Measurements from ENCODE around the gene SPNS3. TPM values are rescaled to one million over a fixed set of nuclear protein-coding genes. Genes with fewer than 3 reads are reported as not detected.

Gene SPNS3
- total RNA-seq, 3 donors from 2014 or later: 0.38 to 0.72 TPM; not detected in 1

DNA sequence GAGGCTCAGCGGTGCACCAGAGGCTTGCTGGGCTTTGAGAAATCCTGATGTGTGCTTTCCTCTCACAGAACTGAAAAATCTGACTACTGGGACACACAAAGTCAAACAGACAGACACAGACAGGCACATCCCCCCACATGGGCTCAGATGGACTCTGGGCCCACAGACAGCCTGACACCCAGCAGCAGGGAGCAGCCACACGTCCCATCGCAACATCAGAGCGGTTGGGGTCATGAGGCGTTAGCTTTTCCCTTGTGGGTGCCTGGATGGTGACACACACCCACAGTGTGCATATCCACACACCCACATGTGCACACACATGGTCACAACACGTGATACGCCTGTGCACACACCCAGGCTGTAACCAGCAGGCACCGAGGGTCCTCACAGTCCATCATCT, 6.3 kb downstream of the SPNS3 start:
- no peaks in the 10 kb centered on the region for H3K36me3 ChIP-seq (ENCODE audit: low read depth)
- no peaks in the 10 kb centered on the region for H3K9me3 ChIP-seq
- no peaks in the 10 kb centered on the region for H3K4me1 ChIP-seq (ENCODE audit: low read depth)
- no peak for DNase-seq
- TF ChIP-seq, protein P1, sequence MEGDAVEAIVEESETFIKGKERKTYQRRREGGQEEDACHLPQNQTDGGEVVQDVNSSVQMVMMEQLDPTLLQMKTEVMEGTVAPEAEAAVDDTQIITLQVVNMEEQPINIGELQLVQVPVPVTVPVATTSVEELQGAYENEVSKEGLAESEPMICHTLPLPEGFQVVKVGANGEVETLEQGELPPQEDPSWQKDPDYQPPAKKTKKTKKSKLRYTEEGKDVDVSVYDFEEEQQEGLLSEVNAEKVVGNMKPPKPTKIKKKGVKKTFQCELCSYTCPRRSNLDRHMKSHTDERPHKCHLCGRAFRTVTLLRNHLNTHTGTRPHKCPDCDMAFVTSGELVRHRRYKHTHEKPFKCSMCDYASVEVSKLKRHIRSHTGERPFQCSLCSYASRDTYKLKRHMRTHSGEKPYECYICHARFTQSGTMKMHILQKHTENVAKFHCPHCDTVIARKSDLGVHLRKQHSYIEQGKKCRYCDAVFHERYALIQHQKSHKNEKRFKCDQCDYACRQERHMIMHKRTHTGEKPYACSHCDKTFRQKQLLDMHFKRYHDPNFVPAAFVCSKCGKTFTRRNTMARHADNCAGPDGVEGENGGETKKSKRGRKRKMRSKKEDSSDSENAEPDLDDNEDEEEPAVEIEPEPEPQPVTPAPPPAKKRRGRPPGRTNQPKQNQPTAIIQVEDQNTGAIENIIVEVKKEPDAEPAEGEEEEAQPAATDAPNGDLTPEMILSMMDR (IDR thresholded peaks at IDR 0.05): no peak
- no peak overlapping the region for H3K4me3 ChIP-seq
- intact Hi-C loops (cut with DNase I, micrococcal nuclease): no loop called here
- ATAC-seq: no peak

DNA sequence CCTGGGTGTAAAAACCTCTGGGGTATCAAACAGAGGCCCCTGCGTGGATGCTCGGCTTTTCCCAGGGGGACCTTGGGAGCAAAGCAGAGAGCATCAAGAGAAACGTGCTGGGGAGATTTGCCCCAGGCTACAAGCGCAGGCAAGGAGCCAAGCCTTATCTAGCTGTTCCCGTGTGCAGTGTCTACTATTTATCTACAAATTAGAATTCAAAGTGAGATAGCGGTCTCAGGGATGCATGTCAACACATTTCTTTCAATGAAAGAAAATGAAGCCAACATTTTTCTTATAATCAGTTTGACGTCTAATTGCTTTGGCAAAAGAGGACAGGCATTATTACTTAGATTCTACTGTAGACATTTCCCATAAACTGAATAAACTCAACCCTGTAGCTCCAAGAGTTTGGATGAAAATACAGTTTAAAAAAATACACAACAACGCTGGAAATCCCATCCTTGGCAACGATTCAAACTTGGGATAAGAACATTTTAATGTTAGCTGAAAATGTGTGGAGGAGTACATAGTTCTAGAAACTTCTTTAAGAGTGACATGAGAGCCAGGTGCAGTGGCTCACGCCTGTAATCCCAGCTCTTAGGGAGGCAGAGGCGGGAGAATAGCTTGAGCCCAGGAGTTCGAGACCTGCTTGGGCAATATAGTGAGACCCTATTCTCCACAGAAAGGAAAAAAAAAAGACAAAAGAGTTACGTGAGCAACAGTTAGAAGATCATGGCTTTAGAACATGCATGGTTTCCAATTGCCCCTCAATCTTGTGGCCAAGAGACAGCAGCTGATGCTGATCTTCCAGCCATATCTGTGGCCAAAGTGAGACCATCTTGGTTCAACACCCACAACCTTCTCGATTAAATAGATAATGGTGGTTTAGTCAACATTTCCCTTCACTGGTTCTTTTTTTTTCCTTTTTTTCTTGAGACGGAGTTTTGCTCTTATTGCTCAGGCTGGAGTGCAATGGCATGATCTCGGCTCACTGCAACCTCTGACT, 7.2 kb downstream of the SPNS3 start:
- ATAC-seq (no peak), DNase-seq (no peak)
- TF ChIP-seq, protein P1 (IDR thresholded peaks at IDR 0.05): no peak
- H3K9me3 ChIP-seq: no peaks in the 10 kb centered on the region
- H3K4me3 ChIP-seq: no peak overlapping the region
- H3K4me1 ChIP-seq (ENCODE audit: low read depth): no peaks in the 10 kb centered on the region
- intact Hi-C loops (cut with DNase I, micrococcal nuclease): no loop called here
- H3K36me3 ChIP-seq (ENCODE audit: low read depth): no peaks in the 10 kb centered on the region

DNA sequence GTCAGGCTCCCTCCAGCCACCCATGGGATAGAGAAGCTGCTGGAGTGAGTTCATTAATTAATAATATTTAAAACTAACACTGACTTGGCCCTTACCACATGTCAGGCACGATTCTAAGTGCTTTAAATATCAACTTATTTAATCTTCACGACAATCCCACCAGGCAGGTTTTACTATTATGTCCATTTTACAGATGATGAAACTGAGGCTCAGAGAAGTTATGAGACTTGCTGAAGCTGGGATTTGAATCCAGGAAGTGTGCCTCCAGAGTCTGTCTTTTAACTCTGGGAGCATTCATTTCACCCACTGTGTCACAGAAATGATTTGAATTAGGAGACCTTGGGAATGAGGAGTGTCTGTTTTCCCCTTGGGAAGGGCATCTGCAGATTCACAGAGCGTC, 8.8 kb downstream of the SPNS3 start:
- H3K4me3 ChIP-seq: no peak overlapping the region
- intact Hi-C loops (cut with DNase I, micrococcal nuclease): no loop called here
- no peaks in the 10 kb centered on the region for H3K36me3 ChIP-seq (ENCODE audit: low read depth)
- no peaks in the 10 kb centered on the region for H3K4me1 ChIP-seq (ENCODE audit: low read depth)
- no peak for ATAC-seq
- DNase-seq: no peak
- TF ChIP-seq, protein P1 (IDR thresholded peaks at IDR 0.05): no peak
- H3K9me3 ChIP-seq: no peaks in the 10 kb centered on the region

DNA sequence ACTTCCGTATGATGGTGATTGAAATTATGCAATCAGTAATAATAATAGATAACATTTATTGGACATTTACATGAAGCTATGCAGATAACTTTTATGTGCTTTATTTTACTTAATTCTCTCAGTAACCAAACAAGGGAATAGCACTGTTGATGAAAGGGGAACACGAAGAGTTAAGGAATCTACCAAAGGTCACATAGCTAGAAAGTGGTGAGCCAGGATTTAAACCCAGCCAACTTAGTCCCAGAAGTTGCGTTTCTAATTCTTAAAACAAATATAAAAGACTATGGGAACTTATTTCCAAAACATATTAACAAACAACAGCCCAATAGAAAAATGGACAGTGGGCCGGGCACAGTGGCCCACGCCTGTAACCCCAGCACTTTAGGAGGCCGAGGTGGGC, 9.7 kb downstream of the SPNS3 start:
- intact Hi-C loops (cut with DNase I, micrococcal nuclease): no loop called here
- H3K4me1 ChIP-seq (ENCODE audit: low read depth): no peaks in the 10 kb centered on the region
- H3K36me3 ChIP-seq (ENCODE audit: low read depth): no peaks in the 10 kb centered on the region
- ATAC-seq (no peak), DNase-seq (no peak)
- H3K4me3 ChIP-seq: no peak overlapping the region
- H3K9me3 ChIP-seq: no peaks in the 10 kb centered on the region
- TF ChIP-seq, protein P1 (IDR thresholded peaks at IDR 0.05): no peak

DNA sequence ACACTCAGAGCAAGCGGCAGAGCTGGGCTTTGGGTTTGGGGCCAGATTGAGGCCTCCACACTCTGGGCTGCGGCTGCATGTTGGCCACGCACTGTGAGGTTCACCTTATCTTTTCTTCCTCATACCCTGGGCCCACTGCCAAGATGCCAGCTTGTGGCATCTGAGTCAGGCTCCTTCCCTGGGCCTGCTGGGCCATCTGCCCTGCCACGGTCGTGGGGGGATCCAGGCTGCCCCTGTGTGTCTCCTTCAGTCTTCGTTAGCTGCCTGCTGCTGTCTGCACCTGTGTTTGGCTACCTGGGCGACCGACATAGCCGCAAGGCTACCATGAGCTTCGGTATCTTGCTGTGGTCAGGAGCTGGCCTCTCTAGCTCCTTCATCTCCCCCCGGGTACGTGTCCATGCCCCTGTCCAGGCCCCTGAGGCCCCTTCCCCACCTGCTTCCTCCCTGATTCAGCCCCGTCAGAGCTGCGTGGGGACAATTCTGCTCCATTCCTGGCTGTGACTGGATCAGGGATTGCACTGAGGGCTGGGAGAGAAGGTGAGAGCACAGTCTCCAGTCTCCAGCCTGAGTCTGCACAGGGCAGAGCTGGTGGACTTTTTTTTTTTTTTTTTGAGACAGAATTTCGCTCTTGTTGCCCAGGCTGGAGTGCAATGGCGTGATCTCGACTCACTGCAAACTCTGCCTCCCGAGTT, 11.2 kb downstream of the SPNS3 start:
- TF ChIP-seq, protein P1 (IDR thresholded peaks at IDR 0.05): no peak
- DNase-seq (peak; percentile 78 to 84 (median 79)), ATAC-seq (peak; percentile 94)
- intact Hi-C loops (cut with DNase I, micrococcal nuclease): no loop called here
- peaks cover 4% of the 10 kb centered on the region for H3K4me1 ChIP-seq (ENCODE audit: low read depth)
- no peaks in the 10 kb centered on the region for H3K36me3 ChIP-seq (ENCODE audit: low read depth)
- H3K4me3 ChIP-seq: no peak overlapping the region
- H3K9me3 ChIP-seq: no peaks in the 10 kb centered on the region

All from mucosa of descending colon (tissue), 3 donors.